PFSK-1 (cell line): ENCODE data around the gene KCNE4.

Experiments
- POLR2AphosphoS5 ChIP-seq: IDR thresholded peaks from 2 replicates; pipeline ENCODE4 v1.6.1; 2012; ENCODE audit warnings: low read depth, mild to moderate bottlenecking, control low read depth, low read length, moderate library complexity
- SIN3A ChIP-seq: IDR thresholded peaks from 2 replicates; pipeline ENCODE4 v1.6.1; 2012; ENCODE audit warnings: mild to moderate bottlenecking, low read length, moderate library complexity, borderline replicate concordance; ENCODE audit not compliant: insufficient read depth
- TAF1 ChIP-seq: IDR thresholded peaks from 2 replicates; pipeline ENCODE4 v1.6.1; 2012; ENCODE audit warnings: low read length, control low read depth, borderline replicate concordance; ENCODE audit not compliant: insufficient read depth

DNA sequence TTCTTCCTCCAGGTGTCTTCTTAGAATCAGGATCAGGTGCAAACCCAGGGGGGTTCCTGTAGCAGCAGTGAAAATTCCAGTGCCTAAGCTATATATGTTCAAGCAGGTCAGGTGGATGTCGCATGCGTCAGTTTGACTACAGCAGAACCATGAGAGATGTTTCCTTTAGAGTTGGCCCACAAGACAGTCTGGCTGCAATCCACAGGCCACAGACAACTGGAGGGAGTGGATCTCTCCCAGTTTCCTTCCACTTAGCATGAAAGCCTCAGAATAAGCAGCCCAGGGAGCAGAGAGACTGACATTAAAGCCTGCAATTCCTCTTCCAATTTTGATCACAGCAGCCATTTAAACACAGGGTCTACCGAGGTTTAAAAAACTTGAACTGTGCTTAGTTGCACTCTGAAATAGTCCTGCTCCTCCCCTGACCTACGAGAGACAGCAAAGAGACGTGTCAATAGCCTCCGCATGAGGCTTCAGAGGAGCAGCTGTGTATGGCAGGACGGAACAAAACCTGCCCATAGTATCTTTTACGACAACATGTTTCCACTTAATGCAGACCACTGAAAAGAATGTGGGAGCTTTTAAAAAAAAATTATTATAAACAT lies 988 bp upstream of the KCNE4 start:
- TF ChIP-seq POLR2AphosphoS5 (no peak), TAF1 (no peak), SIN3A (no peak)
